Cardiac muscle cell (in vitro differentiated cells and primary cell): ENCODE measurements around the gene MDM1. TPM values are rescaled to one million over a fixed set of nuclear protein-coding genes. Genes with fewer than 3 reads are reported as not detected.

Experiments used
- DNase-seq, 2 donors: peaks; one replicate each; pipeline versions ENCODE4 v3.0.0 to v3.0.0-alpha.2; 2010 to 2017; ENCODE audit warnings: low read depth in 1 of 2, low spot score in 1 of 2
- H3K27ac ChIP-seq: fragments of 200-600 bp; sonication (generic); 2 replicates; pipeline ENCODE4 v1.5.1; 2016
- H3K27me3 ChIP-seq: fragments of 200-600 bp; sonication (generic); 2 replicates; pipeline ENCODE4 v1.6.0; 2016; ENCODE audit warnings: control low read depth
- H3K36me3 ChIP-seq: fragments of 200-600 bp; sonication (generic); 2 replicates; pipeline ENCODE4 v1.5.1; 2016; ENCODE audit warnings: control low read depth
- H3K4me1 ChIP-seq: fragments of 200-600 bp; sonication (generic); 2 replicates; pipeline ENCODE4 v1.8.1; 2017; ENCODE audit warnings: low read depth, mild to moderate bottlenecking, mixed run types
- H3K4me3 ChIP-seq: fragments of 200-600 bp; sonication (generic); 2 replicates; pipeline ENCODE4 v1.5.1; 2016; ENCODE audit warnings: mild to moderate bottlenecking
- H3K9me3 ChIP-seq: fragments of 200-600 bp; sonication (generic); 2 replicates; pipeline ENCODE4 v1.5.1; 2017; ENCODE audit warnings: low read depth, mild to moderate bottlenecking, control low read depth
- polyA plus RNA-seq: library from polyadenylated mRNA; unstranded; fragments of >200 nt; fragmentation: Nextera tagmentation; extraction: Ambion mirVana; gene quantifications from 2 replicates; pipeline ENCODE4 v1.2.1, GENCODE V29; 2016
- total RNA-seq: library from RNA; depleted of rRNA; stranded (reverse); fragments of >200 nt; gene quantifications from 2 replicates; pipeline ENCODE4 v1.2.3, GENCODE V29; 2016
- TF ChIP-seq, protein P1 (sequence below): IDR thresholded peaks from 2 replicates; pipeline ENCODE4 v1.5.1; 2012; ENCODE audit warnings: low read depth, mild to moderate bottlenecking, low read length

The MDM1 gene
- total and polyA plus RNA-seq, 2 experiments from 2014 or later: 13.4 to 23.9 TPM

DNA sequence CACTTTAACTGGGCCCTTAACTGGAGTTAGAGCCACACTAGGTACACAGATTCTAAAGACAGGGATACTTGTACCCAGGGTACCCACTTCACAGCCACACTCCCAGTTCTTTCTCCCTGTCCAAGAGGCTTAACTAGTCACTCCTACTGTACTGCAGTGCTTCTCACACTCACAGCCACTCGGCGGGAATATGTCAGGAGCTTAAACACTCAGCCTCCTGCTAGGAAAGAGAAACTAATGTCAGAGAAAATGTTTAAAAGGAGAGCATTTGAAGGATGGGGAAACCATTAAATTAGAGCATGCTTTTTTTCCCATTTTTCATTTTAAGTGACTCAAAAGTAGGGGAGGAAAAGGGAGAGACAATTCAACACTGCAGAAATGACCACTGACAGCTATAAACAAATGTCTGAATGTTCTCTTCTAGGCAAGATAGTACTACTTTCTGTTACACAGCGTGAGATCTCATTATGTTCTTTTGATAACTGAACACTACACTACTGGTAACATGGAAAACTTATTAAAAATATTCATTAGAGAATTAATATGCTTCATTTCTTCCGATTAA, 22.9 kb upstream of the MDM1 start:
- TF ChIP-seq, protein P1, sequence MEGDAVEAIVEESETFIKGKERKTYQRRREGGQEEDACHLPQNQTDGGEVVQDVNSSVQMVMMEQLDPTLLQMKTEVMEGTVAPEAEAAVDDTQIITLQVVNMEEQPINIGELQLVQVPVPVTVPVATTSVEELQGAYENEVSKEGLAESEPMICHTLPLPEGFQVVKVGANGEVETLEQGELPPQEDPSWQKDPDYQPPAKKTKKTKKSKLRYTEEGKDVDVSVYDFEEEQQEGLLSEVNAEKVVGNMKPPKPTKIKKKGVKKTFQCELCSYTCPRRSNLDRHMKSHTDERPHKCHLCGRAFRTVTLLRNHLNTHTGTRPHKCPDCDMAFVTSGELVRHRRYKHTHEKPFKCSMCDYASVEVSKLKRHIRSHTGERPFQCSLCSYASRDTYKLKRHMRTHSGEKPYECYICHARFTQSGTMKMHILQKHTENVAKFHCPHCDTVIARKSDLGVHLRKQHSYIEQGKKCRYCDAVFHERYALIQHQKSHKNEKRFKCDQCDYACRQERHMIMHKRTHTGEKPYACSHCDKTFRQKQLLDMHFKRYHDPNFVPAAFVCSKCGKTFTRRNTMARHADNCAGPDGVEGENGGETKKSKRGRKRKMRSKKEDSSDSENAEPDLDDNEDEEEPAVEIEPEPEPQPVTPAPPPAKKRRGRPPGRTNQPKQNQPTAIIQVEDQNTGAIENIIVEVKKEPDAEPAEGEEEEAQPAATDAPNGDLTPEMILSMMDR: no peak
- H3K9me3 ChIP-seq: no peaks in the 10 kb centered on the region
- no peaks in the 10 kb centered on the region for H3K27me3 ChIP-seq
- no peaks in the 10 kb centered on the region for H3K36me3 ChIP-seq
- no peak overlapping the region for H3K4me3 ChIP-seq
- no peak for DNase-seq
- H3K27ac ChIP-seq: no peak overlapping the region
- no peaks in the 10 kb centered on the region for H3K4me1 ChIP-seq

DNA sequence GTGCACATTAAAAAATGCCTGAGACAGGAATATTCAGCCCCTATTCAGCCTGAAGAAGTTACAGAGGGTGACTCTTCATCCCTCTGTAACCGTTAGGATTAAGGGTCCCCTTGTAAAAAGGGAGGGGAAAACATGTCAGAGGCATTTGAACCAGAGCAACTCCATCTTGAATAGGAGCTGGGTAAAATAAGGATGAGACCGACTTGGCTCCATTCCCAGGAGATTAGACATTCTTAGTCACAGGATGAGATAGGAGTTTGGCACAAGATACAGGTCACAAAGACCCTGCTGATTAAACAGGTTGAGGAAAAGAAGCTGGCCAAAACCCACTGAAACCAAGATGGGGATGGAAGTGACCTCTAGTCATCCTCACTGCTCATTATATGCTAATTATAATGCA, 19.9 kb upstream of the MDM1 start:
- H3K4me1 ChIP-seq: no peaks in the 10 kb centered on the region
- no peaks in the 10 kb centered on the region for H3K9me3 ChIP-seq
- TF ChIP-seq, protein P1: no peak
- no peaks in the 10 kb centered on the region for H3K36me3 ChIP-seq
- DNase-seq: no peak
- H3K4me3 ChIP-seq: no peak overlapping the region
- H3K27ac ChIP-seq: no peak overlapping the region
- H3K27me3 ChIP-seq: no peaks in the 10 kb centered on the region

DNA sequence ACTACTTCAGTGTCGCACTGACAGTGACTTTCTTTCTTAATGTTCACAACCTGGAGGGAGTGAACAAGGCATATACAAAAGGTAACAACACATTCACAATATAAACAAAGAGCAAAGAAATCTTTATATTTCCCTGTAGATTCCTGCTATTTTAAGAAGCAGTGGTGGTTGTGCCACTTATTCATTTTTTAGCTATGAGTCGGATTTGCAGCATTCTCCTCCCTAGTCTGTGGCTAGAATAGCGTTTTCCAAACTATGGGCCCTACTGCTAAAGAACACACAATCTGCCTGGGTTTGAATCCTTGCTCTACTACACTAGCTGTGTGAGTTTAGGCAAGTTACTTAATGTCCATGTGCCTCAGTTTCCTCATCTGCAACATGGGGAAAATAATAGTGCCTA, 18.6 kb upstream of the MDM1 start:
- Histone ChIP-seq H3K4me1 (no peaks in the 10 kb centered on the region), H3K36me3 (no peaks in the 10 kb centered on the region), H3K9me3 (no peaks in the 10 kb centered on the region), H3K4me3 (no peak overlapping the region), H3K27ac (no peak overlapping the region), H3K27me3 (no peaks in the 10 kb centered on the region)
- peak in 1 of 2 donors; percentile 45 for DNase-seq
- TF ChIP-seq, protein P1: no peak

DNA sequence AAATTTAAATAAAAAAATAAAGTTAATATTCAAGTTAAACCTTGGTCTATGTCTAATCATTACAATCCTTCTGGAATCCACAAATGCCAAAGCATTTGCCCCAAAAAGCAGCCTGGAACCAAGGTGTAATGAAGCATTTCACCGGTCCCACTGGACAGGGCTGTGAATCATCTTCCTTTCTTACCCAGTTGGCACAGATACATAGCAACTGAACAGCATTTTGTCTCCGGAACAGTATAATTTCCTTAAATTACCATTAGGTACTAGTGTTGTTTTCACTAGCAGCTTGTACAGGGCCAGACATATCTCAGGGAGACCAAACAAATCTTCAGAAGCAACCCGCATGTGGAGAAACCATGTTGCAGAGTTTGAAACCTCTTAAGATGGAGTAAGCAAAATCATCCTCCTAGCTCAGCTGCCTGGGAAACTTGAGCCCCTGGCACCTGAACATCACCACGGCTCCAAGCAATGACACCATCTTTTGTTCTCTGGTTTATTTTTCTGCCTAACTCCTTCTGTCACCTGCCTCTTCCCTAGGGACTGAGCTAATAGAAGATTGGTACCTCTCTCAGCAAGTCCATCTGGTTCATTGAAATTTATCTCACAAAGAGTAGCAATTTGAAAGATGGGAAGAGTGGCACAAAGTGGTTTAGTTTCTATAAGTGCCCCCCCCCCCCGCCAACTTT, 17.9 kb upstream of the MDM1 start:
- H3K27ac ChIP-seq: no peak overlapping the region
- no peaks in the 10 kb centered on the region for H3K36me3 ChIP-seq
- TF ChIP-seq, protein P1: no peak
- H3K4me1 ChIP-seq: no peaks in the 10 kb centered on the region
- DNase-seq: no peak
- H3K27me3 ChIP-seq: no peaks in the 10 kb centered on the region
- no peak overlapping the region for H3K4me3 ChIP-seq
- H3K9me3 ChIP-seq: no peaks in the 10 kb centered on the region

DNA sequence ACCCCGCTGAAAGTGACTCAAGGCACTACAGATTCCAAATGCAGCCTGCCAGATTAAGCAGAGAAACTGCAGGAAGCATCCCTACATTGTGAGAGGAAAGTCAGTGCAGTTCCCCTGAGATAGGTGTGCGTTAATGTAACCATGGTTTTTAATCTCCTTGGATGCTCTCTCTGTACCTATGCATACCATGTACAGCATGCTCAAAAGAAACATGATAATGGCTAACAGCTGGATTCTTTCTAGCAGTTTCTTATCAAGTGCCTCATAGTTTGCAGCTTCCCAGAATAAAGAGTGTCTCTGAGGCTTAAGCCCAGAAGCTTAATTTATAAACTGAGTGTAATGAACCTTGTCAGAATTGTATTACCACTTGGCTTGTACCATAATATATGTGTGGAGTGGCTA, 17.1 kb upstream of the MDM1 start:
- TF ChIP-seq, protein P1: no peak
- H3K4me3 ChIP-seq: no peak overlapping the region
- H3K36me3 ChIP-seq: no peaks in the 10 kb centered on the region
- H3K27ac ChIP-seq: no peak overlapping the region
- H3K4me1 ChIP-seq: no peaks in the 10 kb centered on the region
- H3K9me3 ChIP-seq: no peaks in the 10 kb centered on the region
- no peak for DNase-seq
- no peaks in the 10 kb centered on the region for H3K27me3 ChIP-seq
